GM13977 (cell line): ENCODE measurements around the gene PDP2.

ENCODE experiments used
- DNase-seq: peaks from one replicate; pipeline ENCODE4 v3.0.0; 2012; ENCODE audit warnings: low spot score
- in situ Hi-C: fragments of 300-500 bp; cut with MboI; formaldehyde crosslinking; loops from one replicate; pipeline ENCODE4 v1.12.0; 2022; ENCODE audit warnings: low sequenced_read_pairs, low pct_unique_long_range_greater_than_20kb, mixed read lengths, inconsistent platforms; ENCODE audit not compliant: unreplicated experiment
- TF ChIP-seq, protein P1 (sequence below): IDR thresholded peaks from 2 replicates; pipeline ENCODE4 v1.5.1; 2012; ENCODE audit warnings: mild to moderate bottlenecking, control low read depth; ENCODE audit not compliant: insufficient read depth; ENCODE audit errors: extremely low read depth, missing control alignments

The PDP2 gene

DNA sequence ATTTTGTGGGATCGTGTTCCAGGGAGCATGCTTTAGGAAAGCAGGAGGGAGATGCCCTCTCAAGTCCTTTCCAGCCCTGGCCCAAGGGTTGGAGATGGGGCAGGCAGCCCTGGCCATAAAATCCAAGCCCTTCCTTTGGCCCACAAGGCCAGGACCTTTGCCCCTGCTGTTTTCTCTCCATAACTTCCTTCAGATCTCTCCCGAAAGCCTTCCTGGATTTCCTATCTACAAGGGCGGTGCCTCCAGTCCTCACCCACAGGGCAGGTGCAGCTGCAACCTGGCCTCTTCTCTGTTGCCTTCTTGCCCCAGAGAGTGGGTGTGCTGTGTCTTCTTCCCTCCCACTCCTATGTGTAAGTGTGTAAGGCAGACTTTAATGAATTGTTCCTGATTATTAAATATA lies 8.5 kb upstream of the PDP2 start:
- DNase-seq = no peak
- in situ Hi-C loops = loop anchor here (25.0 kb wide), 1 partner anchor 460 kb away; no protein-coding TSS in a partner anchor
- TF ChIP-seq, protein P1, sequence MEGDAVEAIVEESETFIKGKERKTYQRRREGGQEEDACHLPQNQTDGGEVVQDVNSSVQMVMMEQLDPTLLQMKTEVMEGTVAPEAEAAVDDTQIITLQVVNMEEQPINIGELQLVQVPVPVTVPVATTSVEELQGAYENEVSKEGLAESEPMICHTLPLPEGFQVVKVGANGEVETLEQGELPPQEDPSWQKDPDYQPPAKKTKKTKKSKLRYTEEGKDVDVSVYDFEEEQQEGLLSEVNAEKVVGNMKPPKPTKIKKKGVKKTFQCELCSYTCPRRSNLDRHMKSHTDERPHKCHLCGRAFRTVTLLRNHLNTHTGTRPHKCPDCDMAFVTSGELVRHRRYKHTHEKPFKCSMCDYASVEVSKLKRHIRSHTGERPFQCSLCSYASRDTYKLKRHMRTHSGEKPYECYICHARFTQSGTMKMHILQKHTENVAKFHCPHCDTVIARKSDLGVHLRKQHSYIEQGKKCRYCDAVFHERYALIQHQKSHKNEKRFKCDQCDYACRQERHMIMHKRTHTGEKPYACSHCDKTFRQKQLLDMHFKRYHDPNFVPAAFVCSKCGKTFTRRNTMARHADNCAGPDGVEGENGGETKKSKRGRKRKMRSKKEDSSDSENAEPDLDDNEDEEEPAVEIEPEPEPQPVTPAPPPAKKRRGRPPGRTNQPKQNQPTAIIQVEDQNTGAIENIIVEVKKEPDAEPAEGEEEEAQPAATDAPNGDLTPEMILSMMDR = no peak

DNA sequence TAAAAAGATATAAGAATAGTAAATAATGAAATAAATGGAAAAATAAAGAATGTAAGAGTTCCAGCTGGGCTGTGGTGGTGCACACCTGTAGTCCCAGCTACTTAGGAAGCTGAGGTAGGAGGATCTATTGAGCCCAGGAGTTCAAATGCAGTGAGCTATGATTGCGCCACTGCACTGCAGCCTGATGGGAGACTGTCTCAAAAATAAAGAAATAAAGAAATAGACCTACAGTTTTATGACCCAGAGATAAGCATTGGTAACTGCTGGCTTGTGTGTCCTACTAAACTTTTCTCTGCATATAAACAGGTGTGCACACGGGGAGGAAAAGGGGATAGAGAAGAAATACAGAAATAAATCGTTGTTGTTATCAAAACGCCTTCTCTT lies 7.8 kb upstream of the PDP2 start:
- in situ Hi-C loops = loop anchor here (25.0 kb wide), 1 partner anchor 460 kb away; no protein-coding TSS in a partner anchor
- TF ChIP-seq, protein P1 = no peak
- DNase-seq = no peak

DNA sequence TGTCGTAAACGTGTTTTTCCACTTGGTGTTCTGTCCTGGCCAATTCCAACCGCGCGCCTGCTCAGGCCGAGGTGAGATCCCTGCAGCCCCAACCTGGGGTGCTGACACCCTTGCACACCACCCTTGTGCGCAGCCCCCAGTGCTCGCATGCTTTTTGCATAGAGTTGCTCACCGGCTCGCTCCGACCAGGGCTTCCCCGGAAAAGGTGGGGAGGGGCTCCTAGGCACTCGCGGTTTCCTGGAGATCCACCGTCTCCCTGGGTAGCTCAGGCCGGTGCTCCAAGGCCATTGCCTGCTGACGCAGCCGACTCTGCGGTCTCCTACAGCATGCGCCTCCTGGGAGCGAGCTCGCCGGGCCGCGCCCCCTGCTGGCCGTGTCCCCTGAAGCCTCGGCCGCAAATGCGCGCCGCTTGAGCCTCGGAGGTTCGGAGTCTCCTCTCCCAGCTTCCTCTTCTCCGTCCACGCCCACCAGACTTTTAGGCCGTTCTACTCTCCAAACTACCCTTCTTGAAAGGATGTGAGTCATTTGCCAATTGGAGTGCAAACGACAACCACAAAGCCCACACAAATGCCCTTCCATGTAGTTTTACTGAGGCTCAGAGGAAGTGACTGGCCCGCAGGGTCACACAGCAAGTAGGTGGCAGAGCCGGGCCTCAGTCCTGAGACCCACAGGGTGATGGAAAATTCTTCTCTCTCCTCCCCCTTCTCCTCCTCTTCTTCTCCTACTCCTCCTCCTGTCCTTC lies 7.2 kb upstream of the PDP2 start:
- in situ Hi-C loops = loop anchor here (25.0 kb wide), 1 partner anchor 461 kb away; no protein-coding TSS in a partner anchor
- TF ChIP-seq, protein P1 = peak; percentile 98
- DNase-seq = peak; percentile 86

DNA sequence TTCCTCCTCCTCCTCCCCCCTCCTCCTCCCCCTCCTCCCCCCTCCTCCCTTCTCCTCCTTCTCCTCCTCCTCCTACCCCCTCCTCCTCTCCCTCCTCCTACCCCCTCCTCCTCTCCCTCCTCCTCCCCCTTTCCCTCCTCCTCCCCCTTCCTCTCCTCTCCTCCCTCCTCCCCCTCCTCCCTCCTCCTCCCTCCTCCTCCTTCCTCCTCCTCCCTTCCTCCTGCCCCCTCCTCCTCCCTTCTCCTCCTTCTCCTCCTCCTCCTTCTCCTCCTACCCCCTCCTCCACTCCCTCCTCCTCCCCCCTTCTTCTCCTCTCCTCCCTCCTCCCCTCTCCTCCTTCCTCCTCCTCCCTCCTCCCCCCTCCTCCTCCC lies 6.6 kb upstream of the PDP2 start:
- in situ Hi-C loops = loop anchor here (25.0 kb wide), 1 partner anchor 461 kb away; no protein-coding TSS in a partner anchor
- TF ChIP-seq, protein P1 = no peak
- no peak for DNase-seq

DNA sequence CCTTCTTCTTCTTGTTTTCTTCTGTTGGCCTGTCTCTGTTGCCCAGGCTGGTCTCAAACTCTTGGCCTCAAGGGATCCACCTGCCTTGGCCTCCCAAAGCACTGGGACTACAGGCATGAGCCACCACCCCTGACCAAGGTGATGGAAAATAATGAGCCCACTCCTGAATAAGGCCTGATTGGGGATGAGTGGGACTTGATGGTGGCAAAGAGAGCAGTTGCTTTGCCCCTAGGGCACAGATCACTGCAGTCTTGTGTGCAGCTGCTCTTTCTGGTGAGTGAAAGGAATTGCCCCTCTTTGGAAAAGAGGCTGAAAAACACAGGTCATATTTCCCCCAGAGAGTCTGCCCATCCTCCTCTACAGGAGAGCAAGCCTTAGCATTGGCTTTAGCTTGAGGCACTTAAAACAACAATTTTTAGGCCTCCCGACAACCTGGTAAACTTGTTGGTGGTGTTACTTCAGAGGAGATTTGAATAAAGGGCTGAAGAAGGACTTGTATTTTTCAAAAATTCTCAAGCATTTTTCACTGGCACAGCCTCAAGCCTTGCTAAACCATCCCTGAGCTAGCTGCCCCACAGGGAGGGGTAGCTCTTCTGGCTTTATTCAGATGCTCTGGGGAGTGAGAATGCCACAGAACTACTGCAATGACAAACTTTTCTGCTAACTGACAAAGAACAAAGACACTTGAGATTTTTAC lies 6.1 kb upstream of the PDP2 start:
- TF ChIP-seq, protein P1 = no peak
- no peak for DNase-seq
- in situ Hi-C loops = loop anchor here (25.0 kb wide), 1 partner anchor 462 kb away; no protein-coding TSS in a partner anchor

DNA sequence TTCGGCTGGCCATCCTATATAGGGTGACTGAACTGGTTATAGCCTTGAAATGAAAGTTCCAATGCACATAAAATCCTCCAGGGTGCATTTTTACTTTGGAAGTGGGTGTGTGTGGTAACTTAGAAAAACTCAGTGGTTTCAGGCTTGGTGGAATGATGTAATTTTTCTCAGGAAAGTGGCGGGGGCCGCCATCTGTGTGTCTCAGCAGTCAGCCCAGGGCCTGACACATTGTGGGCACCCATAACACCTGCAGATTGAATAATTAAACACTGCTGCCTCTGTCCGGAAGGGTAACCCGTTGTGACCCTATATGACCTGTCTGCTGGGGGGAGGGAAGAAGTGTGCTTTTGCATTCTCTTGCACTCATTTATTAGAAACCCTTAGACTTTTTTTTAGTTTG lies 2.2 kb upstream of the PDP2 start:
- in situ Hi-C loops = no loop called here
- no peak for DNase-seq
- TF ChIP-seq, protein P1 = no peak
